CD4-positive, alpha-beta T cell treated with Interleukin-1 beta for 1 hour (primary cell): ENCODE results near the gene GAS2L2.

Experiments used
- DNase-seq, 2 donors: peaks; one replicate each; pipeline ENCODE4 v3.0.0-alpha.2; 2020 to 2022

The GAS2L2 gene

DNA sequence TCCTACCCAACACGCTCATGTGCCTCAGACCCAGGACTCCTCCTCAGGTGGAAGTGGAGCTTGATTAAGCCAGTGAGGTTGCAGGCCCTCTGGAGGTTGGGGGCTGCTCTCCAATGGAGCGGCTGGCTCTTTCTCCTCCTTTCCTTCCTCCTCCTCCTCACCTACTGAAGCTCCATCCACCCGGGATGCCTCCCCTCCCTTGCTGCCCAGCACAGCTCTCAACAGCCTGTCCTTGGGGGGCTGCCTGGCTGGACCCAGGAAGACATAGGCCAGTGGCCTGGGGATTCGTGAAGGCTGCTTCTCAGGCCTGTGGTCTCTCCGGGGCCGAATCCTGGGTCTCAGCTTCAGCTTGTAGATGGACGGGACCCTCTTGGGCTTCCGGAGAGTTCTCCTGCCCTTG is 8.2 kb downstream of the GAS2L2 start:
- no peak for DNase-seq

DNA sequence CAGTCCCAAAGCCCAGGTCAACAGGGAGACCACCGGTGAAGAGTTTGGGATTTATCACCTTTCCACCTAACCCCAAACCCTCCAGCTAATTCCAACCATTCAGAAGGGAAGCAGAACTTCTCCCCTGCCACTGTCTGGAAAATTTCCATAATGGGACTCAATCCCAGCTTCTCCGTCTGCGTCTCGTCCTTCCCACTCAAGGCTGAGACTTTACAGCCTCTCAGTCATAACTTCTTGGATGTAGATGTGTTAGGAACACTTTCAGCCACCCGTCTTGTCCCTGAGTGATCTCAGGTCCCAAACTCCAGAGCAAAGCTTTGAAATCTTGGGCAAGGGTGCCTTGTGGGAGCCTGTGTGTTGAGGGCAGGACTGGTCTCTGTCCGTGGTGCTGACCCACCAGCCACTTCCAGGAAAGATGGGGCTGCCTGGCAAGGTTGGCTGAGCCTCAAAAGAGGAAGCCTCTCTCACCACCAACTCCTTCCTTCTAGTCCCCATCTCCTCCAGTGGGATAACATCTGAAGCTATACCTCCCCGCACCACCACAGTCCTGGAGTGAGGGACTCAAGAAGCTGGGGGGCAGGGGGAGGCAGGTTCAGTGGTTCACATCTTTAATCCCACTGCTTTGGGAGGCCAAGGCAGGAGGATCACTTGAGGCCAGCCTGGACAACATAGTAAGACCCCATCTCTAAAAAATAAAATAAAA is 9.3 kb downstream of the GAS2L2 start:
- peak in 1 of 2 donors; percentile 14 for DNase-seq

DNA sequence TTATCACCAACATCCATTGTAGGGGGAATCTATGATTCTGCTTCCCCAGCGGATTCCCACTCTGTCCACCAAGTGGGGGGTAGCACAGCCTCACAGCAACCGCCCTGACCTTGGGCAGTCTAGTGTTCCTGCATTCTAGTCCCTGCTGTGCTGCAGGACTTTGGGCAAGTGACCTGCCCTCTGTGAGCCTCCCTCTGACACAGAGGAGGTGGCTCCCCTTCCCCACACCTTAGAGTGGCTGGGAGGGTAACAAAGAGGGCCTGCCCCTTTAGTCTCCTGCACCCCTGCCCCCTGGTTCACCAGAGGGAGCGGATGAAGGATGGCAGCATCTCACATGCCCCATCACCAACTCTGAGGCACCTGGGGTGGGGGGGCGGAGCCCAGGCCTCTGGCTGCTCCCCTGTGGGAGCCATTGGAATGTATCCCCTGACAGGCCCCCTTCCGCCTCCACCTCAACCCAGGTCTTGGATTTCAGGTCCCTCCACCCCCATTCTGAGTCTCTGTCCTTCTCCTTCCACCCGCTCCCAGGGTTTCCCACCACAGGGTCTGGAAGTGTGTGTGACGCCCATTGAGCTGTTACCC is 10.1 kb downstream of the GAS2L2 start:
- no peak for DNase-seq

DNA sequence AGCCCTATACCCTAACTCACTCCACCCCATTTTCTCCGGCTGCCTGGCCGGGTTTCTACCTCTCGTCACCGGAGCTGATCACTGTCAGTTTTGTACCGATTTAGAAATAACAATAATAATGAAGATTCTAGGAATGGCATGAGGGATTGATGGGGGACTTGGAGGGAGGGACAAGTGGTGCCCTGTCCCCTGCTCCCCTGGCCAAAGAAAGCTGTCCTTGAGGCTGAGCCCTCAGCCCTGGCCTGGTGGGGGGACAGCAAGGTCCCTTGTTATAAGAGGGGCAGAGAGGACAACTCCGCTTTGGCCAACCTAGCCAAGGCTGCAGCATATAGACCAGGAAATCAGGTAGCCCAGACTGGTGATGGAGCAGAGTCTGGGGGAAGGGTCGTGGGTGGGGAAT is 10.5 kb downstream of the GAS2L2 start:
- DNase-seq: no peak

DNA sequence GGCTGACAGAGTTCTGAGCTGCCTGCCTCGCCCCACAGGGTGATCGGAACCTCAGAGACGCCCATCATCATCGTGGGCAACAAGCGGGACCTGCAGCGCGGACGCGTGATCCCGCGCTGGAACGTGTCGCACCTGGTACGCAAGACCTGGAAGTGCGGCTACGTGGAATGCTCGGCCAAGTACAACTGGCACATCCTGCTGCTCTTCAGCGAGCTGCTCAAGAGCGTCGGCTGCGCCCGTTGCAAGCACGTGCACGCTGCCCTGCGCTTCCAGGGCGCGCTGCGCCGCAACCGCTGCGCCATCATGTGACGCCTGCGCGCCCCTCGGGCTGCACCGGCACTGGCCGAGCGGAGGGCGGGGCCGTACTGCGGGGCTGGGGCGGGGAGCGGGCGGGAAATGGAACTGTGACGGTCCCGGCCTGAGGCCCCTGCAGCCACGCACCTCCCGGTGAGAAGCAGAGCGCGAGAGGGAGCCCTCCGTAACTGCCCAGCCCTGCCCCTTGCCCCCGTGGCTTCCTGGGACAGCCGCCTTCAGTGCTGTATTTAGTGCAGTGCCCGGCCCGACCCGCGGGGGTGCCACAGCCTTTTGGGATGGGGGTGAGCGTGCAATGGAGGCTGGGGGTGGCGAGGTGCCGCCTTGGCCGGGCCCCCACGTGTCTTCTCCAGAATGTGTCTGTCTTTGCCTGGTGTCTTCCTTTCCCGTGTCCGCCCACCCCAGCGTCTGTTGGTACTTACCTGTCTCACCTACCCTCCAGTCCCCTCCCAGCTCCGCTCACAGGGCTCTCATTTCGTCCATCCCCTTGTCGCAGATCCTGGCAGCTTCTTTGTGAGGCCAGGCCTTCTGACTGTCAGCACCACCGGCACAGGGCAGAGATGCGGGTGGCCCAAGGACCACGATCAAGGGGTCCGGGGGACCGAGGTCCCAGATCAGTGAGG is 11.8 kb downstream of the GAS2L2 start:
- no peak for DNase-seq

DNA sequence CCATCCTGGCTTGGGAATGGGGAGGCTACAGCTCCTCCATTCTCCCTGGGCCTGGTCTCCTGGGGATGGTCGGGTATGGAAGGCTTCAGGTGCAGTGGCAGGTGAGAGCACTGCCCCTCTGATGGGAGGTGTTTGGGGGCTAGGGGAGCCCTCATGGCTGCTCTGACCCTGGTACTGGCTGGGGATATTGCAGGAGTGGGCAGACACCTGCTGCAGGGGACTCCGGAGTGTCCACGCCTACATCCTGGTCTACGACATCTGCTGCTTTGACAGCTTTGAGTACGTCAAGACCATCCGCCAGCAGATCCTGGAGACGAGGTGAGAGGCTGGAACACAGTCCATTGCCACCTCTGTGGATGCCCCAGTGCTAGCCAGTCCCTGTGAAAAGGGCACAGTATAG is 12.8 kb downstream of the GAS2L2 start:
- no peak for DNase-seq

DNA sequence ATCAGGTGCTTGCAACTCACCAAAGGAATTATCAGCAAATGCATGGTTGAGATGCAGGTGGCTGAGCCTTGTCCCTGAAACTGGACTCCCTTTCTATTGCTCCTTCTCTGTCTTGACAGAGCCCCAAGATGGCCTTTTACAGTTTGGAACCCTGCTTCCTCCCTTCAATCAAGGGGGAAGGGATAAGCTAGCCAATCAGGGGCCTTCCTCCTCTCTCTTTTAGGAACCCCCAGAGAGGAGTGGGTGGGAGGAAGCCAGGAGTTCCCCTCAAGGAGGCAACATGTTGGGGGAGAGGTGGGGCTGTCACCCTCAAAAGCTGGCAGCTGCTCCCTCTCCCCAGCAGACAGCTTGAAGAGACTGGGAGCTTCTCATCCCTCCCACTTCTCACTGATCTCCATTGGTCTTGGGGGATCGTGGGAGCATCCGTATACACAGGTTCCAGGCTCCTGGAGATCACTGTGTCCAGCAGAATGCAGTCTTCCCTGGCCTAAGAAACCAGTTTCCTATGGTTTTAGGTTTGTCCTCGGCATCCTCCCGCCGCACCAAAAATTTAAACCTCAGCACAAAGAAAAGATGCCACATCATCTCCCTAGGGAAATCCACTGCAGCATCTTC is 14.4 kb downstream of the GAS2L2 start:
- DNase-seq: no peak

DNA sequence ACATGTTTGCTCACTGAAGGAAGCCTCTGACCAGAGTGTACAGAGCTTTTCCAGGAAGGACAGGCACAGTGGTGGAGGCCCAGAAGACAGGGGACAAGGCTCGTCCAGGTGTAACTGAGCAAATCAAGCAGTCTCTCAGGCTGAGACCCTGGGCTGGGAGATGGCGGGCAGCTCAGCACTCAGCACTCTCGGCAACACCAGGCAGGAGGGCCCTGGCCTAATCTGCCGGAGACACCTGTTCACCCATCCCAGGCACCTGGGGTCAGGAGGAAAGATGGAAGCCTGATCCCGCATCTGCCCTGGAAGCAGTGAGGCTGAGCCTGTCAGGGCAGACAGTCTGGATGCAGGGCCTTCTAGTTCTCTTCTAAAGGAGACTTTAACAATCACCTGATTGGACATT is 16.8 kb downstream of the GAS2L2 start:
- no peak for DNase-seq

DNA sequence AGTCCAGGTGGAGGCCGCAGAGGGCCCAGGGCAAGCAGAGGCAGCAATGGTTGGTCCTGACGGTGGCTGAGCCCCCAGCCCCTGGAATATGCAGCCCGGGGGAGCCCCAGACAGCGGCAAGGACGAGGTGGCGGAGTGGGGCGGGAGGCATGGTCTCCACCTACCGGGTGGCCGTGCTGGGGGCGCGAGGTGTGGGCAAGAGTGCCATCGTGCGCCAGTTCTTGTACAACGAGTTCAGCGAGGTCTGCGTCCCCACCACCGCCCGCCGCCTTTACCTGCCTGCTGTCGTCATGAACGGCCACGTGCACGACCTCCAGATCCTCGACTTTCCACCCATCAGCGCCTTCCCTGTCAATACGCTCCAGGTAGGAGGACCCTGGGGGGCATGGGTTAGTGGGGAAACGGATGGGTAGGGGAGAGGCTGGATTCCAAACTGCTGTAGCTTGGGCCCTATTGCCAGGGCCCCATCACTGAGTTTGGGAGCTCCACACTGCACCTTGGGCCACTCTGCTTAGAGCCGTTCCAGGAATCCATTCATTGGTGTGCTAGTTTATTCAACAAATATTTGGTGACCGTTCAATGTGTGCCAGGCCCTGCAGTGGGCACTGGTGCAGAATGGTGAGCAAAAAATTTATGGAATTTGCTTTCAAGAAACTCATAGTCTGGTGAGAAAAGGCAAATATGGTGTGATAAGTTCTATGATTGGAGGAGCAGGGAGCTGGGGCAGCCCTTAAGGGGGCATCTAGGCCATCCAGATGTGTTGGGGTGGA is 17.8 kb downstream of the GAS2L2 start:
- DNase-seq: no peak

DNA sequence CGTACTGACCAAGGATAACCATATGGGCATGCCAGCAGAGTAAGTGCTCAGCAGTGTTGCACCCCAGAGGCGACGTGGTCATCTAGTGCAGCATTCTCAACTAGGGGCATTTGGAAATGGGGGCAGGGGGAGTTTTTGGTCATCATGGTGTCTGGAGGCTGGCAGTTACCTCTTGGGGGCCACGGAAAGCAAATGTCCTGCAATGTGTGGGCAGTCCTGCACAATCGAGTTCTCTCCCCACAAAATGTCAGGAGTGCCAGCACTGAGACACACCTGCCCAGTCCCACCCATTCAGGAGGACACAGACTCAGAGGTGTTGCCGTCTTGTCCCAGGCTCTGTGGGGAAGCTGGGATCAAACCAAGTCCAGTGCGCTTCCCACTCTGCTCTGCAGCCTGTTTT is 18.6 kb downstream of the GAS2L2 start:
- no peak for DNase-seq

DNA sequence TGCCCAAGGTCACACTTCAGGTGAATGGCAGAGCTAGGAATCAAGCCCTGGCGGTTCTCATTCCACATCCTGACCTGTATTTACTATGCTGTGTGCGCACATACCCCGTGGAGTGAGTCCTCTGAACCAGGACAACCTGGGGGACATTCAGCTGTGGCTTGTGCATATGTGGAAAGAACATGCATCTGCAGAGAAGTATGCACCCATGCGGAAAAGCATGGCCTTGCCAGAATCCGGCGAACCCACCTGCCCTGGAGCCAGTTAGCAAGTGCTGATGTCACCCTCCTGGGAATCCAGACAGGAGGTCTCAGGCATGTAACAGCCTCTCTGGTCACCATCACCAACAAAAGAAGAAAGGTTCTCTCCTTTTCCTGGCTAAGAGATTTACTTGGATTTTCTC is 19.7 kb downstream of the GAS2L2 start:
- DNase-seq: no peak

DNA sequence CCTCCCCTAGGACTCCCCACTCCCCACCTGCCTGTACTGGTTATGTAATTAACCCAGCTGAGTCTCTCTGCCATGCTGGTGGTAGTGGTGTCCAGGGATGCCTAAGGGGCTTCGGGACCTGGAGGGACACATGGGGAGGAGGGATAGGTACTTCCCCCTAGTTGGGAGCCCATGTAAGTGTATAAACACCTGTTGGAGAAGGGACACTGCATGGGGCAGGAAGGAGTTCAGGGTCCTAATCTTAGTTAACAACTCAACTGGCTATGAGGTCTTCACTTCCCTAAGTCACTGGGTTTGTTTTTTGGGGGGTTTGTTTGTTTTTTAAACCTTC is 20.3 kb downstream of the GAS2L2 start:
- DNase-seq: no peak

DNA sequence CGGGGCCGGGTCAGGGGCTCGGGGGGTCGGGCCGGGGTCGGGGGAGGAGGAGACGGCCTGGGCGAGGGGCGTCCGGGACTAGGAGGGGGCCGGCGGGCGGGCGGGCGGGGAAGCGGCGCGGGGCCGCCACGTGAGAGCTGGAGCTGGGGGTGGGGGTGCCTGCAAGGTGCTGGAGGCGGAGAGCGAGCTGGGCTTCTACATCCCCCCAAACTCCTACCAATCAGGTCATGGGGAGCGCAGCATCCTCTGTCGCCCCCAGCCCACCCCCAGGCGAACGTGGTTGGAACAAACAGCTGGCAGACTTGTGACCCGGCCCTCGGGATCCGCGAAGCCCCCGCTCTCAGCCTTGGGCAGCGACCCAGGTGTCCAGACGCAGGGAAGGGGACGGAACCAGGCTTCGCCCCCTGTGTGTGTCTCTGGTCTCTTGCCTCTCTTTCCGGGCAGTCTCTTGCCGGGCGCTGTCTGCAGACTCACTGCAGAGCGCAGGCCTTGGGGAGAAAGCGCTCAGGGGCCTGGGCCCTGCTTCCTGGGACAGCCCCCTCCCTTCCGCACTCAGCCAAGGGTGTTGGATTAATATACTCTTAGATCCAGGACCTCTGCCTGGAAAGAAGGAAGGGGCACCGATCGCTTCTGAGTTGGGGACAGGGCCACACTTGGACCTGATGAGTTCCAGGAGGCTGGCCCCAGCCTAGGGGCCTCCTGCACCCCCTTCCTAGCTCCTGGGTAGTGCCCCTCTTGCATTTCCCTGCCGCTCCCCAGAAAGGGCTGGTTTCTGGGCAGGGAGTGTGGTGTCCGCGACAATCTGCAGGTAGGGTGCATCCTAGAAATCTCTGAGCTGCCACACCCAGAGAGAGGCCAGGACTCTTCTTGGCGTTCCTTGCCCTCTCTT is 20.9 kb downstream of the GAS2L2 start:
- no peak for DNase-seq

DNA sequence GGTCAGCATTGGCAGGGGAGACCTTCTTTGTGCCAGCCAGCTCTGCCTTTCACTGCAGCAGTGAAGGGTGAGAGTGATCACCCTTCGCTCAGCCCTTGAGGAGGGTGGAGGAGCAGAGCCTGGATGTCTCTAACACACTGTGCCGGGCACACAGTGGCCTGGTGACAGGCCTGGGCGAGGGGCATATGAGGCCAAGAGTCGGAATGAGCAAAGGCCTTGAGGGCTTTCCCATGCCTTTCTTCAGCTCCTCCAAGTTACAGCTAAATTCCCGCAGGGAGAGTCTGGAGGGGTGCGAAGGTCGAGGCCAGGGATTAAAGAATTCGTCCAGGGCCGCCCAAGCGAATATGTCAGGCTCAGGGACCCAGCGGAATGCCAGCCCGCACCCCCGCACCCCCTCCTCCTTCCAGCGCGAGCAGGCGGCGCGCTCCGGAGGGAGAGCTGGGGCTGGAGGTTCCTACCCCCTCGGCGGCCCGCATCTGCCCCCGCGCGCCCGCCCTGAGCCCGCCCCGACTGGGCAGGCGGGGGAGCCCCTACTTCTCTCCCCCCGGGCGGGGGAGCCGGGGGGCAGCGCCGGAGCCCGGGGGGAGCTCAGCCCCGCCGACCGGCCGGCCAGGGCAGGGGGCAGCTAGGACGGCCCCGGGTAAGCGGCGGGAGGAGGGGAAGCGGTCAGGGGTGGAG is 21.7 kb downstream of the GAS2L2 start, which contains the start of gene RASL10B:
Gene RASL10B (plus strand): TSS at position 401 of the 678 bp plus-strand sequence. CDS start 3,546 bp downstream, outside the sequence.
- DNase-seq: peak; percentile 15 to 30

DNA sequence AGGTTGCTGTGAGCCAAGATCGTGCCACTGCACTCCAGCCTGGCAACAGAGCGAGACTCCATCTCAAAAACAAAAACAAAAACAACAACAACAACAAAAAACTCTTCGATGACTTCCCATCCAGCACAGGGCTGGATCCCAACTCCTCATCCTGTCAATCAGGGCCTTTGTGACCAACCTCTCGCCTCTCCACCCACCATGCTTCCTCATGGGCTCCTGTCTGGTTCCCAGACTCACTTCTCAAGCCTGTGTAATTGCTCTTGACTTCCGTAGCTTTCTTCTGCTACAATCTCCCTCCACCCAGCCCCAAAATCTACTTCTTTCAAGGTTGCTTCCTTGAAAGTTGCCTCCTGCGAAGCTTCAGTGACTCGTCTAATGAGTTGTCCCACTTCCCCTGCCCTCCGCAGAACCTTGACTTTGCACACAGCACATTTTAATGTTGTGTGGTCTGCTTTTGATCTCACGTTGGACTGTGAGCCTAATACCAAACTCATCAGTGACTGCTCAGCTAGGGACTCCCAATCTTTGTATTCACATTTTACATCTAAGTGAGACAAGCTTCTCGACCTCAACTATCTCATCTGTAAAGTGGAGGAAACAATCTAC is 22.5 kb downstream of the GAS2L2 start:
- no peak for DNase-seq

DNA sequence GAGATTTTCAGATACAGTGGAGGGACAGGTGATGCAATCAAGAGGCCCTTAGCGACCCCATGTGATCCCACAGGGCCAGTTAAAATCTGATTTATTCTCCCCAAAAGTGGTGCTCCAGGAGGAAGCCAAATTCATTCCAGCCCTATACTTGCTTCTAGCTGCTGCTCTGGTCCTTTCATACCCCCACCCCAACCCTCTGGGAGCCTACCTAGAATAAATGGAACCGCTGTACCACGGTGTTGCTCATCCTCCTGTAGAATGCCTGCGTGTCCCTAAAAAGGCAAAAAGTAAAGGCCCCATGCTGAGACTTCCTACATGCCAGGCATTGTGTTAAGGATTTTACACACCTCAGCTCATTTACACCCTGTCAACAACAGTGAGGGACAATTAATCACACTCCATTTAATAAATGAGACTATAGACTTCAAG is 23.6 kb downstream of the GAS2L2 start:
- DNase-seq: no peak

DNA sequence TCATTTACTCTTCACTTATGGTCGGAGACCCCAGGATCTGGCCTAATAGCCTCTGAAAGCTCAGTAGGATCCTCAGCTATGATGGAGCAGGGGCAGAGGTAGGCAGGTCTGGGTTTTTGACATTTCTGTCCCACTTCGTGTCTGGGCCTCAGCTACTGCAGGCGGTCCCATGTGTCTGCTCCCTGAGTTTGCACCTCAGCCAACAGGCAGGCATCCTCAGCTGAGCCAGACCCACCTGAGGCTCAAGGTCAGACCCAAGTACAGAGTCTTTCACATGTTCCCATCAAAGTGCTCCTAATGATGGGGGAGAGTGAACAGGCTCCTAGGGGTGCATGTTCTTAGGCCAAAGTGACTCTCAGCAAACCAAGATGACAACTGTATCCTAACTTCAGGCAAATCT is 24.5 kb downstream of the GAS2L2 start:
- no peak for DNase-seq

DNA sequence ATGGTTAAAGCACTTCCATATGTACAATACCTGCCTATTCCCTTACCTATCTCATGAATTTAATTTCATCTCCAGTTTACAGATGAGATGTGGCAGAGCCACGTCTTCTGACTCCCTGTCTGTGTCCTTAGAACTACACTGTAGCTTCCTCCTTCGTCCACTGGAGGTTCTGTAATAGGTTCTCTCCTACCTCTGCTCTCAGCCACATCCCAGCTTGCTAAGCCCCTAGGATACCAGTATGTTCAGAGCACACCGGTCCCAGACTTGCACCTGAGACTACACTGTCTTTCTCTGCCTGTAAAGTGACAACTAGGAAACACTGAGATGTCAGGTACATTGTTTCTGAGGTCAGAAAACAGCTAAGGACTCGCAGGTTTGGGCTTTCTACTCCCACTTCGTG is 25.4 kb downstream of the GAS2L2 start:
- DNase-seq: no peak

DNA sequence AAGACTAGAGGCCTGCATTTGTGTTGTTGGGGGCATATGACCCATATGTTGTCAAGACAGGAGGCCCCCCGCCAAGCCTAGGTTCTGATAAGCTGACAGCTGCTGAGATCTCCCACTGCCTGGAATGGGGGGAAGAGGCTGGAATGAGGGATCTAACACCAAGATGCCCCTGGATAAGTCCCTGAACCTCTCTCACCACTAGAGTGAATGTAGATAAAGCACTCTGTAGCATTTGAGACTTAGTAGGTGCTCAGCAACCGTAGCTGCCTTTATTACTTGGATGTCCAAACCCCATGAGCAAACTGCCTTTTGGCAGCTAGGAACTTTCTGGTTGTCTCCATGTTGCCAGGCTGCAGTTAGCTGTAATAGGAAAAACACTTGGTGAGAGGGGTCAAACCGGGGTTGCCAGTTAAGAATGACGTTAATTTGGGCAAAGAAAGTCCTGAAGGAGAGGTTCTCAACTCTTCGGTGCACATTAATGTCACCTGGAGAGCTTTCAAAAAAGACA is 26.0 kb downstream of the GAS2L2 start:
- DNase-seq: no peak
